GM18511 (cell line): ENCODE results near the gene IL1R1.
"Not testable (repeated sequence)": the region's sequence is repeated elsewhere in the genome, so short reads cannot be mapped to it uniquely, and the experiment has no call there.

Experiments
- ATAC-seq: cut with Tn5 transposase; IDR thresholded peaks from one replicate; pipeline ENCODE4 v1.9.1; 2021; ENCODE audit warnings: mild to moderate bottlenecking, moderate library complexity; ENCODE audit not compliant: unreplicated experiment

The IL1R1 gene

DNA sequence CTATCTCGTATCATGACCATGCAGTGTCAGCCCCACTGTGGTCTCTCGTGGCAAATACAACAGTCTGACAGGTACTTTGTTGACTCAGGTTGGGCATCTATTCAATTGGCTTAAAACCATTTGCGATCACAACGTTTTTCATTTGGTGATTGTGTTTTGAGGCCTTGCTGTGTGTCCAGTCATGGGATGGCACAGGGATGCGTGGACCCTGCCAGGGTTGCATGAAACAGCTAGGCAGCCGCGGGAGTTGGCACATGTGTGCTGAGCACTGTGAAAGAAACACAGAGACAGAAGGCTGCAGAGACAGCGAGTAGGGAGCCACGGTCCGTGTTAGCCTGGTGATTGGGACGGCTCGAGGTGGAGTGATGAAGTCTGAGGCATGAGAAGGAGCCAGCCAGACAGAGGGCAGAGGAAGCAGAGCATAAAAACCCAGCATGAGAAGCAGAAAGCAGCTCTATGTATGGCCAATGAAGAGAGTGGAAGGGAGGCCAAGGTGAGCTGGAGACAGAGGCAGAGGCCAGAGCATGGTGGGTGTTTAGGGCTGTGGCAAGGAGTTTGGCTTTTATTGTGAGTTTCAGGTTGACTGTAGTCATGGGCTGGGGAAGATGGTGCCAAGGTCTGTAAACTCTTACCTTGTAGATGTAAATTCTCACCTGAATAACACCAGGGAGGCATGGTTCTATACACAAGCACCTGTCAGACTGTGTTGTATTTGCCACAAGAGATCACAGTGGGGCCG, 31.8 kb upstream of the IL1R1 start:
- peak; percentile 44 for ATAC-seq

DNA sequence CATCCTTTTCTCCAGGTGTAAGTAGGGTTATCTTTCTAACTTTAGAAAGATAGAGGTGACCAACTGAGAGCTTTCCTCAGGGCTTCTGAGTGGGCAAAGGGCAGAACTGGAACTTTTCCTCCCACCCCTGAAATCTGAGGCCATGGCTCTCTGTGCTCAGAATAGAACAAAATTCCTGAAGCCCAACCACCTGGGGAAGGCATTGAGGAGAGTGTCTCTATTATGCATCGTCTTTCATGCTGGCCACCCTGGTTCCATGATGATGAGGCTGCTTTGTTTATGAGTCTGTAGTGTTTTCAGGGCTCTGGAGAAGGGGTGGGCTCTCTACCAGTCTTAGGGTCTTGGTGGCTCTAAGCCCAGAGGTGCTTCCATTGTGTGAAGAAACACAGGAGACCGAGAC, 30.7 kb upstream of the IL1R1 start:
- ATAC-seq: no peak

DNA sequence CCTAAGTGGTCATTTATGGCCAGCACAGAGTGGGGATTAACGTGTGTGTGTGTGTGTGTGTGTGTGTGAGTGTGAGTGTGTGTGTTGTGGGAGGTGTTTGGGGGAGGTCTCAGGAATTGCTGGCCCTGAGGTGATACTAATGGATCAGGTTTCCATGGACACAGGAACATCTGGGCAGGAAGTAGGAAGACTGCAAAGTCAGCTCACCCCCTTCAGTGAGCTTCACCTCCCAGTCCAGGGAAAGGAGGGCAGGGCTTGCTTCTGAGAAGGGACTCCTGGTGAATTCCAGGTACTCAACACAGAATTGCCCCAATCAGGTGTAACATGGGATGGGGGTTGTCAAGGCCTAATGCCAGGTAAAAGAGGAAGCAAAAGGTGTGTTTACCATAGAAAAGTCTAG, 30.3 kb upstream of the IL1R1 start:
- no peak for ATAC-seq

DNA sequence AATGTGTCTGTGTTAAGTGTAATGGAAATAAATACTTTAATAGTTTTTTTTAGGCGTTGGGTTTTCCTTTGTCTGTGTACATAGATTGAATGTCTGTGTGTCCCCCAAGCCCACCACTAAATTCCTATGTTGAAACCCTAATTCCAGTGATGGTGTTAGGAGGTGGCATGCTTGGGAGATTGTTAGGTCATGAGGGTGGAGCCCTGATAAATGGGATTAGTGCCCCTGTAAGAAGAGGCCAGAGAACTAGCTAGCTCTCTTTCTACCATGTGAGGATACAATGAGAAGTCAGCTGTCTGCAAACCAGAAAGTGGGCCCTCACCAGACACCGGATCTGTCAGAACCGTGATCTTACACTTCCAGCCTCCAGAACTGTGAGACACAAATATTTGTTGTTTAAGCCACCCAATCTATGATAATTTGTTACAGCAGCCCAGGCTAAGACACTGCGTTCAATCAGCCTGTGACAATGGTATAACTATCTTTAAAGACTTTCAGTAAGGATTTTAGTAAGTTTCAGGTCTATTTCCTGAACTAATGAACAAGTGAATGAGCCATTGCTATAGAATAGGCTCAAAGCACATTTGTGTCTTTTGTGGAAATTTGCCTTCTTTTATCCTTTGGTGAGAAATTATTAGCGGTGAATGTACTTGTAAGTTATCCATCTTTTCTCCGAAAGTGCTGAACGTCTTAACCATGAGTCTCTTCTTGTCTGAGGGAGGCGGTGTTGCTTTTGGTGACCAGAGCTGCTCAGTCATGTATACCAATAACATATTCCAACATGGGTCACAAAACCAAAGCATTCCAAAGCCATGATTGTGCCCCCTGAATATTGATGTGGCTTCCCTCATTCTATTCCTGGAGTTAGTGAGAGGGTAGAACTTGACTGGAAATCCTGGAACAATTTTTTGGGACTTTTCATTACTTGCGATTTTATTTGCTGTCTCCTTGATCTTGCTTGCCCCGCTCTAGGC, 29.6 kb upstream of the IL1R1 start:
- ATAC-seq: no peak

DNA sequence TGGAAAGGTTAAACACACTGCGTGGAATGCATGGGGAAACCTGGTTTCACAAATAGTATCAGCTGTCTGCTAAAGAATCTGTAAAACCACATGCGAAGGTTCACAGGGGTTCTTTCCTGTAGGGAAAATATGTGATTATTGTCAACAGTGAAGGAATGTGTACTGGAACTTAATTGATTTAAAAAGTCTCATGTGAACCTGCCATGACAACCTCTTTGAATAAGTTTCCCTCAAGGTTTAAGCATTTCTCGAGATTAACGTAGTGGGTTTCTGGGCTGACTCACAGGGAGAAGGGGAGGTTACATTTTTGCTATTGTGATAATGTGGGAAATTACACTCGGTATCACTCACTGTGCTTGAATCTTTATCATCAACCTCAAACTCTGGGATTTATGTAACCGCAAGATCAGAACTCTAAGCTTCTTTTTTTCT, 28.2 kb upstream of the IL1R1 start:
- peak; percentile 39 for ATAC-seq

DNA sequence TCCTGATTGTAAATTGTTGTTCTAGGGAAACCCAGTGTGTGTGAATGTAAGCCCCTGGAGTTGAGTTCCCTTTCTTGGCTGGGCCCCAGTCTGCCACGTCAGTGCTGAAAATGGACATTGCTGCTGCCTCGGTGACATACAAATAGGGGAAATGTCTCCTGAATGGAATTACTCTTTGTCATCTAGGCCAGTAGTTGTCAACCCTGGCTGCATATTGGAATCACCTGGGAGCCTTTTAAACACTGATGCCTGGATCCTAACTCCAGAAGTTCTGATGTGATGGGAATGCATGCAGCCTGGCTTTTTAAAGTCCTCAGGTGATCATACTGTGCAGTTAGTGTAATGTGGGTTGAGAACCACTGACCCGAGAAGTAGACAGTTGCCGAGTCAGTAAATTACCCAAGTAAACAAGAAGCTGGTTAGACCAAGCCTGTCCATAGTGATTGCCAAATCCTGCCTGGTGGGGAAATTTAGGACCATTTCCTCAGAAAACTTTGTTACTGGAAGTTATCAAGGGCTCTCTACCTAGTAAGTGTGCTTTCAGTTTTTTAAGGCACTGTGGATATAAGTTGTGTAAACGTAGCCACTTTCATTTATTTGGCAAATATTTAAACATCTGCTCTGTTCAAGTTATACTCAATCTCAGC, 27.6 kb upstream of the IL1R1 start:
- no peak for ATAC-seq

DNA sequence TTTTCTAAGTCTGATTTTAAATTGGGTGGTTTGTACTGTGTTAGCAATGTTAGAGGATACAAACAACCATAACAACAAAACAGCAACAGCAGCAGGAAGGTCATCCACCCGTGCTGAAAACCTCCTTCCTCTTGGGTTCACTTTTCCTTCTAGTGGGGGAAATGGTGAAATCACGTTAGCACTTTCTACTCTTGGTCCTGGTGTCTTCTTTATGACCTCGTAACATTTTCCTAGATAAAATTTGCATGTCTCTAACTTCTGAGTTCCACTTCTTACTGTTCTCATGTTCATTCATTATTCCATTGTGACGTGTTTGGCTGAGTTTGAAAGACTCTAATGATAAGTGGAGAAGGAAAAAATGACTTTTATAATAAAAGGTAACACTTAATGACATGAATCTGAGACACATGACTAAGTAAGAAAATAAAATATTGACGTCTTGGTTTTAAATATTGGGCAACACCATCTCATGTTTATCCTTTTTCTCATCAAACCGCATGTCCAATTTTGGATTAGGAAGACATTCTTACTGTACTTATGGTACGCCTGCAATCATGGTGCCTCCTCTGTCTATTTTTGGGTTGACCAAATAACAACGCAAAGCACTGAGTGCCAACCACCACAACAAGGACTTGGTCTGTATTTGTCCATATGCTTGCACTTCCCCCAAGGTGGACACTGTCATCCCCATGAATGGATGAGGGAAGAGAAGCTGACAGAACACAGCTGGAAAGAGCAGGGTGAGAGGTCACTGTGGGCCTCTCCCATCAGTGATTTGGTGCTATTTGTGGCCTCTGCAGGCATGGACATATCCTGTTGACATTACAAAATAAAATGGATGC, 25.7 kb upstream of the IL1R1 start:
- ATAC-seq: no peak

DNA sequence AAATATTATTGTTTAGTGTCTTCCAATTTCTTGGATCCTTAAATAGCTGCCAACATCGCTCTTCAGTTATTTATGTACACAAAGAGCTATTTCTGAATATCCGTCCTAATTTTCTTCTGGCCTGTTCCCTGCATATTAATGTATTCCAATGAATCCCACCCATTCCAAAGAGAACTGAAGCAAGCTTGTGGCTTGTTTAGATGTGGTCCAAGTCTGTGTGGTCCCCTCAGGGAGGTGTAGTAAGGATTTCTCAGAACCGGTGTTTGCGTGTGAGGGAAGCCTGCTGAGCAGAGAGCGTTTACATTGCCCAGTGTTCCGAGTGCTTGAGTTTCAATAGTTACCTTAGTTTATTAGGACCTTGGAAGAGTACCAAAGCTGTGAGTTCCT, 25.1 kb upstream of the IL1R1 start:
- ATAC-seq: no peak

DNA sequence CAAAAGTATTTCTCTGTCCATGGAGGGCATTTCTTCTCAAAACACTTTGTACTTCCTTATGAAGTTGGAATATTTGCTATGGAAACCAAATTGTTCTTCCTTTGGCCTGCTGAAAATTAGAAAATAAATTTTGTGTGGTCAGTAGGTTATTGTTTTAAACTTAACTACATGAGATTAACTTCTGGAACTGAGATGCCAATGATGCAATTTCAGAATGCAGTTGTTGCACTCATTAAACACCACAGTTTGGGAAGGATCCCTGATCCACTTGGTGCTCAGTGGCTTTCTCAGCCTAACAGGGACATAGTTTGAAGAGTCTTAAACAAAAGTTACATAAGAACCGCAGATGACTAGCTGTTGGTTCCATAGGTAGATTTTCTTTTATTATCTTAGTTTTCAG, 23.3 kb upstream of the IL1R1 start:
- ATAC-seq: no peak

DNA sequence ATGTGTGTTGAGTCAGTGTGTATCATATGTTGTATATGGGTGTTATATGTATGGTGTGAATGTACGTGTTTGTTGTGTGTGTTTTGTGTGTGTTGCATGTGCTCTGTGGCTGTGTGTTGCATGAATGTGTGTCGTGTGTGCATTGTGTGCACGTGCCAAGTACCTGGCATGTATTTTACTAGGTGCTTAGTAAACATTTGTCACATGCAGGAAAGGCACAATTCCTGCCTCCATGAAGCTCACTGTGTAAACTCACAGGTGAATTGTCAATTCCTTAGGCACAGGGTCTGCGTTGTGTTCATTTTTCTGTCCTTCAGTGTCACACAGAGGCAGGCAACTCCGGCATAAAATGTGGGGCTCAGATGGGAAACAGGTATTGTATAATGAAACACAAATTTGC, 22.3 kb upstream of the IL1R1 start:
- no peak for ATAC-seq

DNA sequence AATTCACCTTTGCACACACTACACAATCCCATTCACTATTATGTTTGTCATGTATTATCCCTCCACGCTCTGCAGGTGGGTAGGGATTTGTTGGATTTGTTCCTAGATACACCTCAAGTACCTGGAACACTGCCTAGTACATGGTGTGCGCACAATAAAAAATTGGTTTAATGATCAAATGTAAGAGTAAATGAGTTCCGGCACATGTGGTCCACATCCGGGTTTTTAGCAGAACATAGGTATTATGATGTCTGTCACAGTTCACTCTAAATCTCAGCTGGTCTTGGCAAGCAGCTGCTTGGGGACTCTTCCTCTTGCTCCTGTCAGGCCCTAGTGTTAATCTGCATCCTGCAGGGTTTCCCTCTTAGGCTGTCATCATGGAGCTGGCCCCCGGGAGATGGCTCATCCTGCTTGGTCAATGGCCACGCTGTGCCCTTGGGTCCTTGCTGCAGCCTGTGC, 21.8 kb upstream of the IL1R1 start:
- ATAC-seq: no peak

DNA sequence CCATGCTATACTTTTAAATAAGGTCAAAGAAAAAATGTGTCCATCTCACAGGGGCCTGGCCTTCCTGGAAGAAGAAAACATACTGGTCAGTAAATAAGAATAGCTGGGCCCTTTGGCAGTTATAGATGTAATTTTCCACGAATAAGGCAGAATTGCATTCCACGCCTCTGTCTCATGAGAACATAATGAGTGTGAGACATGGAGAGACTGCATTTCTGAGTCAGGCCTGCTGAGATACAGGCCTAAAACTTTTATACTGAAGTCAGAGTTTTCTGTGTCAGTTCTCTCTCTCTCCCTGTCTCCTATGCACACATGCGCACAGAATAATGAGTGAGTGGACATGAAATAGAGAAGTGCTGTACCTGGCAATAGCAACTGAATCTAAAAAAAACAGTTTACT, 20.4 kb upstream of the IL1R1 start:
- no peak for ATAC-seq

DNA sequence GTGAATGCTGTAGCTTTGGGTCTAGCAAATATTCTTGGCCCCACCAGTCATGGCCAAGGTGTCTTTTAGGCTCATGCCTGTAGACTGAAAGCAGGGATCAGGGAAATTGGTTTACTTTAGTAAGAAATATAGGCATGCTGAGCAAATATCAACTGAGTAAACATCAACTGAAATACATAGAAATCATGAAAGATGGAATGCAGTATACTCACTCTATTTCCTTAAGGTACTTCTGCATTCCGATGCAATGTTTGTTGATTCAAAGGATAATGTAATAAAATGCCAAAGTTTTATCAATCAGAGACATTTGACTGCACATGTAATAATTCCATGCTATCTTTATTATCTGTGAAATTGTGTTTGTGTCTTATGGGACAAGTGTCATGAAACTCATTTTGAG, 19.6 kb upstream of the IL1R1 start:
- no peak for ATAC-seq

DNA sequence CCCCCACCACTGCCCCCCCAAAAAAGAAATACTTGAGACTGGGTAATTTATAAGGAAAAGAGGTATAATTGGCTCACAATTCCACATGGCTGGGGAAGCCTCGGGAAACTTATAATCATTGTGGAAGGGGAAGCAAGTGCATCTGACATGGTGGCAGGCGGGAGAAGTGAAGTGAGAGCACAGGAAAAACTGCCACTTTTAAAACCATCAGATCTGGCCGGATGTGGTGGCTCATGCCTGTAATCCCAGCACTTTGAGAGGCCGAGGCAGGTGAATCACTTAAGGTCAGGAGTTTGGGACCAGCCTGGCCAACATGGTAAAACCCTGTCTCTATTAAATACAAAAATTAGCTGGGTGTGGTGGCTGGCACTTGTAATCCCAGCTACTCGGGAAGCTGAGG, 18.1 kb upstream of the IL1R1 start:
- not testable (repeated sequence) for ATAC-seq

DNA sequence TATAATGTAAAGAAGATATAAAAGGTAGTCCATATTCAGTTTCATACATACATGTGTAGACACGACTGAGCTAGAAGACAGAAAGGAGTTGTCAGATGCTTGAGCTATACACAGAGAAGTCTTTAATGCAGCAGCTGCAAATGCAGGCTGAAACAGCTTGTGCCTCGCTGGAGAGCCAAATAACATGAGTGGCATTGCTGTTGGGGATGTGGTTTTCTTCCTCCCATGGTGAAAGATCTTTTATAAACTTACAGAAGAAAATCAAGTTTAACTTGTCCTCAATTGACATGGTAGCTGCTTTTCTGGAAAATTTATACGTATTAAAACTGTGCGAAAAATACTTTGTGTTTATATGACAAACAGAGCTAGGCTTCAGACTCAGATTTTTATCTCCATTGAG, 16.4 kb upstream of the IL1R1 start:
- ATAC-seq: no peak

DNA sequence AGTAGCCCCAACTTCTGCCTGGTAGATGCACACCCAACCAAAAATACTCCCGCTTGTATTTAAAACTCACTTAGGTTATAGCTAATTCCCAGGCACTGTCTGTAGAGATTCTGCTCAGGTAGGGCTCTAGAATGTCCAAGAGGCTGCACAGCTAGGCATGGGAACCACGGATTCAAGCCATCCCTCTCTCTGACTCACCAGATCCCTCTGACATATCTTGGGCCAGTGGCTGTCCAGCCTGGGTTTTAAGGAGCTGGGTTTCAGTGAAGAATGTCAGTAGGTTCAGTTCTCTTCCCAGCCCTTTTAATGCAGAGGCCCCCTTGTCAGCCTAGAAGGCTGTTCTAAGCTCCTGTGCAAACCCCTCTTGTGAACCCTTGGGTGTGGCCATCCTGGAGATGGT, 15.9 kb upstream of the IL1R1 start:
- ATAC-seq: no peak

DNA sequence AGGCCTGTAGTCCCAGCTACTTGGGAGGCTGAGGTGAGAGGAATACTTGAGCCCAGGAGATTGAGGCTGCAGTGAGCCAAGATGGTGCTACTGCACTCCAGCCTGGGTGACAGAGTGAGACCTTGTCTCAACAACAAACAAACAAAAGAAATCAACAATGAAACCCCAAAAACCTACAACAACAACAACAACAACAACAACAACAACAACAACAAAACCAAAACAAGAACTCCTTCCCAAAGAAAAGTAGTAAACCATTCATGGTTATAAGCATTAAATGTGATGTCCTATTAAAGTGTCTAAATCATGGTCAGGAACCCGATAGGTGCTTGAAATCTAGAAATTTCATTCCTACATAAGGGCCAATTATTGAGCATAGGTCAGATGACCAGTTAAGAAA, 13.5 kb upstream of the IL1R1 start:
- no peak for ATAC-seq

DNA sequence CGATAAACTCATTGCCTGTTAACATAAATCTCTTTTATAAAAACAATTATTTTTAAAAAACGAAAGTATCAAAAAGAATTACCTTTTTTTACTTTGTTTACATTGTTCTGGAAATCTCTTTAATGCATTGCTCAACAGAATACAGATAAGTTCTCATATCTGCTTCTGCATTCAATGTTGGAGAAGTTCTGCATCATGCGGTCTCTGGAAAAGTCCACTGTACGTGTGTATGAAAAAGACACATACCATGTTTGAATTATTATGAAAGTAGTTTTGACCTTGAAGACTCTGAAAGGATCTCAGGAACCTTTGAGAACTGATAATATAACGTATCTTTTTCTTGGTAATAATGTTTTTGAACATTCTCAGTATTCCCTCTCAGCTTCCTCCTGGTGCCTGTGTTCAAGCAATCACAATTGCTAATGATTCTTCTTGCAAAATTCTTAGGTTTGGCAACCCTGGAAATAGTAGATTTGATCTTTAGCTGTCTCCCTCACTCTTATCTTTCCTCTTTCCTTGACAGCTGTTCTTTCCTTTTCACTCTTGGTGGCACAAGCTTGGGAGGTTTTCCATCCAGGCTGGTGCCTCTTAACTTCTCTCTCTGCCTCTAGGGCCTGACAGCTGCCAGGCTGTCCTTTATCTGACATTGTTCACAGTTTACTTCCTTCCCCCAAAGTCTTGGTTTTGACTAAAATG, 12.4 kb upstream of the IL1R1 start:
- ATAC-seq: no peak

DNA sequence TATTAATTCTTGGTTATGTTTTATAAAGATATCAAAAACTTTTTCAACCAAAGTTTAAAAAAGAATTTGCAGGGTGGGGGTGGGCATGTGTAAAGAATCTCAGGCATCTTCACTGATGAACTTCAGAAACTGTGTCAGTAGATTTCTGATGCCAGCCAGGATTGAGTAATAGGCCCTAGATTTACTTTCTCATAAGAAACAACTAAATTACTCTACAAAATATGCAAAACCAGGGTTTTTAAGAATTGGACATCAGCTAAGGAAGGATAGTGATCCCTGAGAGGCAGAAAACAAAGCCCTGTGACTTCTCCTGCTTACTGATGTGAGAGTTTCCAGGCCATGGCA, 11.9 kb upstream of the IL1R1 start:
- ATAC-seq: no peak

DNA sequence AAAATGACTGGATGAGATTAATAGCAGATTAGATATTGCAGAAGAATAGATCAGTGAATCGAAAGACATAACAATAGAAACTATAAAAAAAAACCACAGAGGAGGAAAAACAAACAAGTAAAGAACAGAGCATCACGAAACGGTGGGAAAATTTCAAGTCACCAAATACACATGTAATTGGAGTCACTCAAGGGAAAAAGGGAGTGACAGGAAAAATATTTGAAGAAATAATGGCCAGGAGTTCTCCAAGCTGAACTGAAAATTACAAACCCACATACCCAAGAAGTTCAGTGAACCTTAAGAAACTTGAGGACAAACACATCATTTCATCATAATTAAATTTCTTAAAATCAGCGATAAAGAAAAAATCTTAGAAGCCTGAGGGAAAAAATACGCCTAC, 11.0 kb upstream of the IL1R1 start:
- ATAC-seq: no peak
